Measurements from ENCODE around the gene NUP210L.

GRCh38 chr1:154158307-154159125, 3.6 kb upstream of the NUP210L start:
- TF ChIP-seq CTCF (IDR thresholded peaks at IDR 0.05) = no peak
- TF ChIP-seq POLR2A (IDR thresholded peaks at IDR 0.05) = no peak
- no peak for TF ChIP-seq EP300 (IDR thresholded peaks at IDR 0.05)

All from tibial nerve (tissue), 4 donors.